Bone marrow (tissue), 2 donors: ENCODE measurements around the gene ARHGAP27.
"Not testable (repeated sequence)": the region's sequence is repeated elsewhere in the genome, so short reads cannot be mapped to it uniquely, and the experiment has no call there.

Experiments used
- DNase-seq, 2 donors: peaks; one replicate each; lab custom pipeline; 2025; lab: John Stamatoyannopoulos, UW

Gene ARHGAP27, protein sequence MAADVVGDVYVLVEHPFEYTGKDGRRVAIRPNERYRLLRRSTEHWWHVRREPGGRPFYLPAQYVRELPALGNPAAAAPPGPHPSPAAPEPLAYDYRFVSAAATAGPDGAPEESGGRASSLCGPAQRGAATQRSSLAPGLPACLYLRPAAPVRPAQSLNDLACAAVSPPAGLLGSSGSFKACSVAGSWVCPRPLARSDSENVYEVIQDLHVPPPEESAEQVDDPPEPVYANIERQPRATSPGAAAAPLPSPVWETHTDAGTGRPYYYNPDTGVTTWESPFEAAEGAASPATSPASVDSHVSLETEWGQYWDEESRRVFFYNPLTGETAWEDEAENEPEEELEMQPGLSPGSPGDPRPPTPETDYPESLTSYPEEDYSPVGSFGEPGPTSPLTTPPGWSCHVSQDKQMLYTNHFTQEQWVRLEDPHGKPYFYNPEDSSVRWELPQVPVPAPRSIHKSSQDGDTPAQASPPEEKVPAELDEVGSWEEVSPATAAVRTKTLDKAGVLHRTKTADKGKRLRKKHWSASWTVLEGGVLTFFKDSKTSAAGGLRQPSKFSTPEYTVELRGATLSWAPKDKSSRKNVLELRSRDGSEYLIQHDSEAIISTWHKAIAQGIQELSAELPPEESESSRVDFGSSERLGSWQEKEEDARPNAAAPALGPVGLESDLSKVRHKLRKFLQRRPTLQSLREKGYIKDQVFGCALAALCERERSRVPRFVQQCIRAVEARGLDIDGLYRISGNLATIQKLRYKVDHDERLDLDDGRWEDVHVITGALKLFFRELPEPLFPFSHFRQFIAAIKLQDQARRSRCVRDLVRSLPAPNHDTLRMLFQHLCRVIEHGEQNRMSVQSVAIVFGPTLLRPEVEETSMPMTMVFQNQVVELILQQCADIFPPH

GRCh38 chr17:45432405-45433158 is at the start of gene ARHGAP27:
ARHGAP27 (minus strand) TSS chr17:45432870; CDS start chr17:45430279, 2,591 bp downstream.
- DNase-seq: no peak

DNA sequence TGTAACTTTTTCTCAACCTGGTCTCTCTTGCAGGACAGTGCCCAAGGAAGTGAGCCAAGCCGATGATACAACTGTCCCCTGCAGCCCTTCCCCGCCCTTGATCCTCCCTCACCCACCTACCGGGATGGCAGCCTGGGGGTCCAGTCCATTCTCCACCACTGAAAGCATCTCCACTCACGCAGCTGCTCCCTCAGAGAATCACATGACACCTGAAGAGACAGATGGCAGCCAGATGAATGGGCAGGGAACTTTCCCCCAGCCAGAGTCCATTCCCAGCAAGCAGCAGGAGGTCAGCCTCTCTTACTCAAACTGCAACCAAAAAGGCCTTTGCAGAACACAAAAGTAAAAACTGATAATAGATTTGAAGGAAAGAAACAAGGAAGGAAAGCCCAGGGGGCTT is 49.6 kb upstream of the ARHGAP27 start:
- not testable (repeated sequence) for DNase-seq

DNA sequence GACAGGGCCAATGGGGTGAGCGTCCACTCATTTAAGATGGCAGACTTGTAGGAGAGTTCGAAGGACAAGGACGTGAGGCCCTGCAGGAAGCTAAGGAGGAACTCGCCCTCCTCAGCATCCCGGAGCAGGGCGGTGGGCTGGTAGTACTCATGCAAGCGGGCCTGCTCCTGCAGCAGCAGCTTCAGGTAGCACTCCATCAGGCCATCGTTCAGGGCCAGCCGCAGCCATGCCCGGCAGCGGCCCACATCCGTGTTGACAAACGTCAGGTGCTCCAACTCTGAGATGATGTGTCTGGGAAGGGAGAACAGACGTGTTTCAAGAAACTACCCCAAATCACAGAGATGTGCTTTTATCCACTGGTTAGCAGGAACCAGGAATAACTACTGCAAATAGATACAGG is 42.8 kb upstream of the ARHGAP27 start:
- not testable (repeated sequence) for DNase-seq

DNA sequence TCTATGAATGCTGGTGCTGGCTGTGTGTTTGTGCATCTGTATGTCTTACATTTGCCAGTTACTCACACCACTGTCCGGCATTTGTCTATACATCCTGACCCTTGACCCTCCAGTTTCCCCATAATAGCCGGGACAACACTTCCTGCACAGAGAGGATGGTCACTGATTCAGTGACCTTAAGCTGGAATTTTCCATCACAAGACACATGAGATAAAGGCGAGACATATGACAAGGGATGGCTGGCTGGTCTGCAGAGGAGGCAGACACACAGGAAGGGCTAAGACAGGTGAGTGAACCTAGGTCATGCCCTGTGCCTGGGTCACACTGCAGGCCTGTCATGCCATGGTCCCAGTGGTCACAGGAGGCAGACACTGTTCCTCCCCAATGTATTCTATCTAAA is 39.6 kb upstream of the ARHGAP27 start:
- DNase-seq: not testable (repeated sequence)

GRCh38 chr17:45469204-45469563 is 36.5 kb upstream of the ARHGAP27 start:
- DNase-seq: not testable (repeated sequence)

DNA sequence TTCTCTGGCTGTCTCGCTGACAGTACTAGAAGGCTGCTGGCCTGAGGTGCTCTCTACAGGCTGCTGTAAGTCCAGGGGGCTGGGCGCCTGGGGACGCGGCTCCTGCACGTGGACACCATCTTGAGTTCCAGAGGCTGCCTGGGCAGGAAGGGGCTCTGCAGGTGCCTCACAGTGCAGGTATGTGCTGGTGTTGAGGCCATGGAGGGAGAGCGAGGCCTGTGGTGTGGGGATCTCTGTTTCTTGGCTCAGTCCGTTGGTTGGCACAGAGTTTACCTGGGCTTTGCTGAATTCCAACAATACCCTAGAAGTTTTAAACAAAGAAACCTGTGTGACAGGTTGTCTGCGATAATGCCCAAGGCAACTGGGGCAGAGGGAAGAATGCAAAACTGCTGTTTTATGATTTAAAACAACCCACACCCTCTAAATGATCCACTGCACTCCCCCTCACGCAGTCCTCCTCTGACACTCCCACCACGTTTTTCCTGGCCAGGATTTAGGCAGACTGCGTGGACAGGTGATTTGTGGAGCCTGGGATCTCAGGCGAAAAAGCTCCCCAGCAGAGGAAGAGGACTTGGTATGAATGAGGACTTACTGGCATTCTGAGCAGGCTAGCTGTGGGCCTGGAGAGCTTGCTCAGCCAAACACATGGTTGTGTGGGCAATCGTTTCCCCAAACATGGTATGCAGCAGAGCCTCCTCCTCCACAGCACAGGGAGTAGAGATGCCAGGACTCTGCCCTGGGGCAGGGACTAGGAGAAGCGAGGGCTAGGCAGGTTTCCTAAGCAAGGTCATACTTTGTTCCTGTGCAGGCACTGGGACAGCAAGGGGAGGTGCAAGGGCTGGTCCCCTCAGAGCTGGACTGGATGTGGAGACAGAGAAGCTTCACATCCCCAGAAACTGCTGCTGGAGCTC is 35.9 kb upstream of the ARHGAP27 start:
- not testable (repeated sequence) for DNase-seq

DNA sequence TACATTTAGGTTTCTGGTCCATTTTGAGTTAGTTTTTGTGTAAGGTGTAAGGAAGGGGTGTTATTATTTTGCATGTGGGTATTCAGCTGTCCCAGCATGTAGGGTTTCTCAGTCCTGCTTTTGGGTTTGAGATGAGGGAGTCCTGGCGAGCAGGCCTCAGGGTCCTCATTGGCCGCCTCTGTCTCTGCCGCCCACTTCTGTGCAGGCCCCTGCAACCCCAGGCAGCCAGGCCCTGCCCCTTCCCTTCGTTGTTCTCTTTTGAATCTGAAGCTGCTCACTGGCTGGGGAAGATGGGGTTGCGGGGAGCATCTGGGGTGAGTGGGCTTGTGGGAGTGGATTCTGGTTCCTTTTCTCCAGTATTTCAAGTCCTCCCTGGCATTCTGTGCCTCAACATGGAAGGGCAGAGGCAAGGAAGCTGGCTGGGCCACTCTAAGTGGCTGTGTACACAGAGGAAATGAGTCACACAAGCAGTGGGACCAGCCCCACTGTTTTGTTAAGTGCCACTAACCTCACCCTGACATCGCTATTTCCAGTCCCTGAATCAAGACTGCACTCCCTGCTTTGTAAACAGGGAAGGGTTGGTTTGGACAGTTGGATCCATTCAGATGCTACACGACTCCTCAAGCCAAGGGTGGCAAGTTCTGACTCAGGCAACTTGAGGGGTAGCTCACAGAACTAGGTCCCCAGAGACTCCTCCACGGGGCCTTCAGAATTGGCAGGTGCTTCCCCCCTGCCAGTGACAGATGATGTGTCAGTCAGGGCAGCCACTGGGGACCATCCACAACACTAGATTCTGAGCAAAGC is 29.1 kb upstream of the ARHGAP27 start:
- peak; percentile 49 to 80 for DNase-seq

- not testable (repeated sequence) for DNase-seq
Measured at GRCh38 chr17:45460422-45460821, 27.8 kb upstream of the ARHGAP27 start.

GRCh38 chr17:45454341-45454740 is 21.7 kb upstream of the ARHGAP27 start:
- not testable (repeated sequence) for DNase-seq

- DNase-seq: not testable (repeated sequence)
Measured at GRCh38 chr17:45453731-45454130, 21.1 kb upstream of the ARHGAP27 start.

DNA sequence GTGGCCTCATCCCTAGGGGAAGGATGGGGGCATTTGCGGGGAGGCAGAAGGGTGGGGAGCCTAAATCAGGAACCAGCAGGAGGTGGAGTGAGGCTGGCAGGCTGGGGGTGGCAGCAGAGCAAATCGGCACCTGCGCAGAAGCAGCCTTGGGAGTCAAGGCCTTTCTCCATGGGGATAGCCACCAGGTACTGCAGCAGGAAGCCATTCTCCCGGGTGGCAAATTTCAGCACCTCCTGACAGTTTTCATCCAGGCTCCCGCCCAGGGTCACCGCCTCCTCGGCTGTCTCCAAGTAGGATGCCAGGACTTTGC is 20.5 kb upstream of the ARHGAP27 start:
- DNase-seq: not testable (repeated sequence)

DNA sequence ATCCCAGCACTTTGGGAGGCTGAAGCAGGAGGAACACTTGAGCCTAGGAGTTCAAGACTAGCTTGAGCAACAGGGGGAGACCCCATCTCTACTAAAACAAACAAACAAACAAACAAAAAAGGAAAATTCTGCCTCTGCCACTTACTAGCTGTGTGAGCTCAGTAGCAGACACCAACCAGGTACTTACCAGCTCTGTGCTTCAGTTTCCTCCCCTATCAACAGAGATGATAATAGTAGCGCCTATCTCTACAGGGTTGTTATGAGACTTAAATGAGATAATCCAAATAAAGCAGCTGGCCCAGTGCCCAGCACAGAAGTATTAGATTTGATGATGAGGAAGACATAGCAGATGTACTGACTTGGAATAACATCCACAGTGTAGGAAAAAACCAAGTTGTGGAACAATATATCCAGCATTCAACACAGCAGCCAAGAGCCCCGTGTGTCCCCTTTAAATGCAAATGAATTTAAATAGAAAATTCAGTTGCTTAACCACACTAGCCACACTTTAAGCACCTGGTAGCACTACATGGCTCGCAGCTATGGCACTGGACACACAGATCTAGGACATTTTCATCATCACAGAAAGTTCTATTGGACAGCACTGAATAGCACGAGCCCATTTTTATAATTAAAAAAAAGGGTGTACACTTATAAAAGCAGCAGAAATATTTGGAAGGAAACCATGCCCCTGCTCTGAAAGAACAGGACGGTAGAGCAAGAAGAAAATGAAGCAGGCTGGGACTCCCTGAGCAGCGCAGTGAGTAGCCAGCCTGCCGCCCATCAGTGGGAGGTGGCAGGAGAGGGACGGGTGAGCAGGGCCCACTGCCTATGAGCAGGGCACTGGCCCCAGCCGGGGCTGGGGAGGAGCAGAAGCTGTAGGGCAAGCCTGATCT is 19.9 kb upstream of the ARHGAP27 start:
- not testable (repeated sequence) for DNase-seq

- not testable (repeated sequence) for DNase-seq
Measured at GRCh38 chr17:45451660-45452059, 19.0 kb upstream of the ARHGAP27 start.

DNA sequence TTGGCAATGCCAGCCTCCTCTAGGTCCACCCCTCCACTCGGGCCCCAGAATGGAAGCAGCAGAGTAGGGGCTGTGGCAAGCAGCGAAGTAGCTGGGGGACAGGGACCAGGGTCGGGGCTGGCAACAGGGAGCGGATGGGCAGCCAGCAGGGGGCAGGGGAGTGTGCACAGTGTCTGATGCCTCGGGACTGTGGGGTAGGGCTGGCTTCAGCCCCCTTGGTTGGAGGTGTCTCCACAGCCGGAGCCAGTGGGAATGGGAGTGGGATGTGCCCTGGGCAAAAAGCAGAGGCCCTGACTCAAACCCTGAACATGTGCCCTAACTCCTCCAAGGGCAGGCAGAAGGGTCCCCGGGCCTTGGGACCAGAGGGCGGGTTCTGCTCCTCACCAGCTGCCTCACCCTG is 18.5 kb upstream of the ARHGAP27 start:
- no peak for DNase-seq

DNA sequence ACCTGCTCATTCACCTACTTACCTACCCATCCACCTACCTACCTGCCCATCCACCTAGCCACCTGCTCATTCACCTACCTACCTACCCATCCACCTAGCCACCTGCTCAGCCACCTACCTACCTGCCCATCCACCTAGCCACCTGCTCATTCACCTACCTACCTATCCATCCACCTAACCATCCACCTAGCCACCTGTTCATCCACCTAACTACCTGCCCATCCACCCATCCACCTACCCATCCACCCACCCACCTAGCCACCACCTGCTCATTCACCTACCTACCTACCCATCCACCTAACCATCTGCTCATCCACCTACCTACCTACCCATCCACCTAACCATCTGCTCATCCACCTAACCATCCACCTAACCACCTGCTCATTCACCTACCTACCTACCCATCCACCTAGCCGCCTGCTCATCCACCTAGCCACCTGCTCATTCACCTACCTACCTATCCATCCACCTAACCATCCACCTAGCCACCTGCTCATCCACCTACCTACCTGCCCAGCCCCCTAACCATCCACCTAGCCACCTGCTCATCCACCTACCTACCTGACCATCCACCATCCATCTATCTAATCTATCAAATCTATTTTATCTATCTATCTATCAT is 17.1 kb upstream of the ARHGAP27 start:
- DNase-seq: not testable (repeated sequence)

DNA sequence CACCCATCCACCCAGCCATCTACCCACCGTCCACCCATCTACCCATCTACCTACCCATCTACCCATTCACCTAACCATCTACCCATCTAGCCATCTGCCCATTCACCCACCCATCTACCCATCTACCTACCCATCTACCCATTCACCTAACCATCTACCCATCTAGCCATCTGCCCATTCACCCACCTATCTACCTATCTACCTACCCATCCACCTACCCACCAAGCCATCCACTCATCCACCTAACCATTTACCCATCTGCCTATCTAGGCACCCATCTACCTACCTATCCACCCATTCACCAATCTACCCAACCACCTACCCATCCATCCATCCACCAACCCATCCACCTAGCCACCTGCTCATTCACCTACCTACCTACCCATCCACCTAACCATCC is 16.6 kb upstream of the ARHGAP27 start:
- not testable (repeated sequence) for DNase-seq

GRCh38 chr17:45448483-45448882 is 15.8 kb upstream of the ARHGAP27 start:
- not testable (repeated sequence) for DNase-seq

- not testable (repeated sequence) for DNase-seq
Measured at GRCh38 chr17:45448066-45448465, 15.4 kb upstream of the ARHGAP27 start.

DNA sequence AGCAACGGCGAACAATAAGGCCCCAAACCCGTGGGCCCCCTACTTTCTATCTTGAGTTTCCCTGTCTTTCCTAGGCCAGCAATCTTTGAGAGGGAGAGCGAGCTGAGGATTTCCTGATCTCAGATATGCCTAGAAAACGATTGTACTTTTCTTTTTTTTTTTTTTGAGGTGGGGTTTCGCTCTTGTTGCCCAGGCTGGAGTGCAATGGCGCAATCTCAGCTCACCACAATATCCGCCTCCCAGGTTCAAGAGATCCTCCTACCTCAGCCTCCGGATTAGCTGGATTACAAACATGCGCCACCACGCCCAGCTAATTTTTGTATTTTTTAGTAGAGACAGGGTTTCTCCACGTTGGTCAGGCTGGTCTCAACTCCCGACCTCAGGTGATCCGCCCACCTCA is 15.0 kb upstream of the ARHGAP27 start:
- not testable (repeated sequence) for DNase-seq
